HK-2 (cell line): ENCODE data around the gene RHEBL1.

Experiments
- DNase-seq: peaks from one replicate; pipeline ENCODE4 v3.0.0-alpha.2; 2018; ENCODE audit not compliant: unreplicated experiment

Gene RHEBL1

GRCh38 chr12:49054524-49054923 lies 15.3 kb downstream of the RHEBL1 start:
- DNase-seq = no peak

GRCh38 chr12:49054096-49054495 lies 15.7 kb downstream of the RHEBL1 start:
- DNase-seq = no peak

GRCh38 chr12:49052451-49053208 lies 17.1 kb downstream of the RHEBL1 start:
- no peak for DNase-seq

GRCh38 chr12:49051777-49052438 lies 17.9 kb downstream of the RHEBL1 start:
- DNase-seq = no peak

- DNase-seq = no peak
These were observed 18.4 kb downstream of the RHEBL1 start for GRCh38 chr12:49051373-49051764.

GRCh38 chr12:49050507-49051372 lies 19.0 kb downstream of the RHEBL1 start:
- no peak for DNase-seq

DNA sequence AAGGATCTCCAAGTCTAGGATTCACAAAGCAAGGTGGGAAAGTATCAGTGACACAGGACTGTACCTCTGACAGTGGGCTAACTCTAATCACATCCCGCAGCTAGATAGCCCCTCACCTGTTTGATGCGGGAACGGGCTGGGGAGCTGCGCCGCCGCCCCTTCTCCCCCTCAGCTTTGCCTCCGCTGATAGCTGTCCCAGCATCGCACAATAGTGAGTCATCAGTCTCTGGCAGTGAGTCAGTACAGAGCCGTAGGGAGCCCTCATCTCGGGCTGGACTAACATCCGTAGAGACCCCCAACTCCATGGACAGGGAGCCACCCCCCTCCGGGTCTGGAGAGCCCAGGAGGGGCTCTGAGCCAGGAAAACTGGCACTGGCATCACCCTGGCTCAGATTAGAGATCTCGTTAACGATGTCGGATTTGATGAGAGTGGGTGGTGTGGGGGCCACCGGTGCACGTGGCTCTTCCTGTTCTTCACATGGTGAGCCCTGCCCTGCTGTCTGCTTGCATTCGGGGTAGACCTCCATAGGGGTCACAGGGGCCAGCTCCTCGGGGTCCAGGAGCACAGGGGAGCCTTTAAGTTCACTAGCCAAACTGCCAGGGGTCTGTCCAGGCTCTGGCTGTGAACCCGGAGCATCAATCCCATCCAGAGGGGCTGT lies 20.1 kb downstream of the RHEBL1 start:
- no peak for DNase-seq

DNA sequence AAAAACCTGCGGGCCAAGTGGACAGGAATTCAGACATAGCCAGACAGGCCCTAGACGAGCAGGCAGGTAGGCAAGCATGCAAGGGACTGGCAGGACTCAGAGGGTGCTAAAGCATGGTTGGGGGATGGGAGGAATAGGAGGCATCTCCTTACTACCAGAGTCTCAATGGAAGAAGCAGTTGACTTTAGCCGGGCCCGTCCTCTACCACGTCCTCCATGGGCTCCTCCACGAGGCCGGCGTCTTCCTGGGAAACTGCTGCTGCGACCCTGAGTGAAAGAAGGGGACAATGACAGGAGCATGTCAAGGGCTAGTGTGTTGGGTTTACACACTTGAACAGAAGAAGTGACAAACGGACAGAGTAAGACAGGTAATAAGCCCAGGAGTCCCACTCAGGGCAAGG lies 20.8 kb downstream of the RHEBL1 start:
- DNase-seq = no peak

DNA sequence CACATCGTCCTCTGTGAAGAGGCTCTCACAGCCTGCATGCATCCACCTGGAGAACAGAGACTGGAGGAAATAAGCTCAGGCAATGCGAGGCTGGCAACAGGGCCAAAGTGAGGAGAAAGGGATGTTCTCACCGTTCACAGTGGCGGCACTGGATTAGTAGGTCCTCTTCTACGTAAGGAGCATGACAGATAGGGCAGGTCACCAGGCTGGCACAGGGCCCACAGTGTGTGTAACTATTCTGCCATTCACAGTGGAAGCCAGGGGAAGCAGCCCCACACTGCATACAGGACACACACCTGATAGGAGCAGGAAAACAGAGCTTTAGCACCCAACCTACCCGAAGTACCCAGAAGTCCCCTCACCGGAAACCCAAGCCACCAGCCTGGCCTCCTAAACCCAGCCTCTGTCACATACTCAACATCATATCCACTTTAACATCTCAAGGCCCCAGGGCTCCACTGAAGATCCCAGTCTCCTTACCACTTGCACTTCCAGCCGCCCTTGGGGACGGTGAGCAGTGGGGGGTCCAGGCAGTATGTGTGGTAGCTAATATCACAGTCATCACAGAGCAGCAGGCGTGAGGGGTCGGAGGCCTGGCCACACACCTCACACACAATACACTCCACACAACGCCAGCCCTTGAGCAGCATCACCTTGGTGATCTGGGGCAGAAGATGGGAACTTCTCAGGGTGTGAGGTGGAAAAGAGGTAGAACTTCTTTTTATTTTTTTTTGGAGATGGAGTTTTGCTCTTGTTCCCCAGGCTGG lies 23.5 kb downstream of the RHEBL1 start:
- no peak for DNase-seq

GRCh38 chr12:49044660-49045059 lies 25.1 kb downstream of the RHEBL1 start:
- DNase-seq = no peak

GRCh38 chr12:49043856-49044258 lies 25.9 kb downstream of the RHEBL1 start:
- no peak for DNase-seq

GRCh38 chr12:49043241-49043640 lies 26.5 kb downstream of the RHEBL1 start:
- no peak for DNase-seq

GRCh38 chr12:49041881-49042484 lies 27.8 kb downstream of the RHEBL1 start:
- DNase-seq = no peak

DNA sequence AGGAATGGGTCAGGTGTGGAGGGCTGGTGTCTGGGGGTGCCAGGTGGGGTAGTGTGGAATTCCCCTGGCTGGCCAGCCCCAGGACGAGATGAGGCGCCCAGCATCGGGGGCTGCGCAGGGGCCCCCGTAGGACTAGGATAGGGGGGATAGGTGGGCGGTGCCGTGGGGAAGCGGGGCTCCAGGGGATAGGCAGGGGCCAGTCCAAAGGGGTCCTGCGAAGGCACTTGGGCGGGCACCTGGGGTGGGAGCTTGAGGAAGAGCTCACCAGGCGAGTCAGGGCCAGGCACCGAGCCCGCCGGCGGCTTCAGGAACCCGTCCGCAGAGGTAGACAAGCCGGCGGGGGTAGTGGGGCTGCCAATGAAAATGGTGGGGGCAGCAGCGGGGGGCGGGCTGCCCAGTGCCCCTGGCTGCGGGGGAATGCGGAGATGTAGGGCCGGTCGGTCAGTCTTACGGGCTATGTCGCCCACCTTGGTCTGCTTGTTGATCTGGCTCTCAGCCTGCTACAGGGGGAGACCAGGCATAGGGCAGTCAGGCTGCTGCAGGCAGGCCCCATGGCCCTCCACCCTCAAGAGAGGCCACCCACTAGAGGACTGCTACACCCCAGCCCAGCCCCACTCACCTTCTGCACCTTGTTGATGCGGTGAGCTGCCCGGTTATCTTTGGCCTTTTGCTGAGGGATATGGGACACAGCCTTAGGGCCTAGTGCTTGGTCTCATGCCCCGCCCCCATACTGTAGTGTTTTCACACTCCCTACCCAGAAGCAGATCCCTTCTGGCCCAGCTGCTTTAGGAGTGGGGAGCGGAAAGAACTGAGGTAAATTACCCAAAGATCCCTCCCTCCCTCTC lies 28.5 kb downstream of the RHEBL1 start:
- no peak for DNase-seq

GRCh38 chr12:49040364-49040855 lies 29.4 kb downstream of the RHEBL1 start:
- no peak for DNase-seq

- DNase-seq = no peak
These were observed 30.1 kb downstream of the RHEBL1 start for GRCh38 chr12:49039421-49040363.

DNA sequence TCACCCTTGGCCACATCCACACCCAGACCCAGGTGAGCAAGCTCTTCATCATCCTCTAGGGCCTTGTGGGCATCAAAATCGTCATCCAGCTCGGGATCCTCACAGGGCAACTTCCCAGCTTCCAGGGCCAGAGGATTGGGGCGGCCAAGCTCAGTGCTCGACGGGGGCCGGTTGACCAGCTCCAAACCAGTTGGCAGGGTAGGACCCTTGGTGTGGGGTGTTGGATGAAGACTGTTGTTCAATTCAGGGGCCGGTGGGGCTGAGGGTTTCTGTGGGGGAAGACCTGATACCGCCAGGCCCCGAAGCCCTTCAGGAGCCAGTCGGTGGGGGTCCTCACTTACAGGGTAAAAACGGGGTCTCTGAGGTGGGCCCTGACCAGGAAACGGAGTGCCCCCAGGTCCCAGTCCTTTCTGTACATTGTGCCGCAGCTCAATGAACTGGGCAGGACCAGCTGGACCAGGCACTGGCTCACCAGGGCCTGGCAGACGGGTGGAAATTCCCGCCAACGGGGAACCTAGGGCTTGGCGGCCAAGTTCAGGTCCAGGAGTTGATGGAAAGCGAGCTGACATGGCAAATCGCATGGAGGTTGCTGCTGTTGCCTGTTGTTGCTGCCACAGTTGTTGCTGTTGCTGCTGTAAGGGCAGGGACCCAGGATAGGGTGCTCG lies 31.4 kb downstream of the RHEBL1 start:
- DNase-seq = no peak

GRCh38 chr12:49037947-49038237 lies 31.9 kb downstream of the RHEBL1 start:
- no peak for DNase-seq
